ENCODE data around the gene USP15. TPM values are rescaled to one million over a fixed set of nuclear protein-coding genes. Genes with fewer than 3 reads are reported as not detected.

Gene USP15
- total and polyA plus RNA-seq, 12 donors, result 25.9 to 148 (median 64.9) TPM

GRCh38 chr12:62313727-62314380, 53.6 kb downstream of the USP15 start:
- Histone ChIP-seq H3K4me1 (replicated peaks in 1 of 2) (peaks cover 0 to 7% of the 10 kb centered on the region in 2 donors), H3K4me3 (no peak overlapping the region), H3K27me3 (no peaks in the 10 kb centered on the region), H3K36me3 (replicated peaks in 1 of 2) (no peaks in the 10 kb centered on the region), H3K9me3 (replicated peaks in 1 of 3) (no peaks in the 10 kb centered on the region), H3K27ac (no peak overlapping the region)
- 74 to 84% (median 82%) methylated on average over 2 of the region's 2 CpGs for WGBS, 4 donors
- DNase-seq, result no peak
- intact Hi-C loops (cut with DNase I), result no loop called here
- no peak for TF ChIP-seq POLR2A (IDR thresholded peaks at IDR 0.05)
- no peak for TF ChIP-seq CTCF (IDR thresholded peaks at IDR 0.05)

- intact Hi-C loops (cut with DNase I), result no loop called here
- TF ChIP-seq POLR2A (IDR thresholded peaks at IDR 0.05), result no peak
- no peak for TF ChIP-seq CTCF (IDR thresholded peaks at IDR 0.05)
- H3K27me3 ChIP-seq, result no peaks in the 10 kb centered on the region
- H3K4me3 ChIP-seq, result no peak overlapping the region
- H3K4me1 ChIP-seq (replicated peaks in 1 of 2), result peaks cover 0 to 7% of the 10 kb centered on the region in 2 donors
- no peak overlapping the region for H3K27ac ChIP-seq
- H3K36me3 ChIP-seq (replicated peaks in 1 of 2), result peaks cover 0 to 7% of the 10 kb centered on the region in 2 donors
- H3K9me3 ChIP-seq (replicated peaks in 1 of 3), result no peaks in the 10 kb centered on the region
- no peak for DNase-seq
Measured at GRCh38 chr12:62317017-62317416, 56.8 kb downstream of the USP15 start.

GRCh38 chr12:62319058-62319457, 58.9 kb downstream of the USP15 start:
- Histone ChIP-seq H3K27ac (no peak overlapping the region), H3K4me3 (no peak overlapping the region), H3K27me3 (no peaks in the 10 kb centered on the region), H3K4me1 (replicated peaks in 1 of 2) (peaks cover 0 to 4% of the 10 kb centered on the region in 2 donors), H3K36me3 (replicated peaks in 1 of 2) (peaks cover 0 to 16% of the 10 kb centered on the region in 2 donors), H3K9me3 (replicated peaks in 1 of 3) (no peaks in the 10 kb centered on the region)
- 79 to 95% (median 87%) methylated on average over 2 of the region's 2 CpGs for WGBS, 4 donors
- intact Hi-C loops (cut with DNase I), result no loop called here
- TF ChIP-seq POLR2A (IDR thresholded peaks at IDR 0.05) (no peak), CTCF (IDR thresholded peaks at IDR 0.05) (no peak)
- DNase-seq, result no peak

- H3K27ac ChIP-seq, result no peak overlapping the region
- no peak overlapping the region for H3K4me3 ChIP-seq
- no peak for DNase-seq
- H3K27me3 ChIP-seq, result no peaks in the 10 kb centered on the region
- no peak for TF ChIP-seq POLR2A (IDR thresholded peaks at IDR 0.05)
- TF ChIP-seq CTCF (IDR thresholded peaks at IDR 0.05), result no peak
- peaks cover 0 to 4% of the 10 kb centered on the region in 2 donors for H3K4me1 ChIP-seq (replicated peaks in 1 of 2)
- WGBS, 4 donors, result 90 to 98% (median 96%) methylated on average over 3 of the region's 3 CpGs
- H3K9me3 ChIP-seq (replicated peaks in 1 of 3), result no peaks in the 10 kb centered on the region
- H3K36me3 ChIP-seq (replicated peaks in 1 of 2), result peaks cover 0 to 16% of the 10 kb centered on the region in 2 donors
- intact Hi-C loops (cut with DNase I), result no loop called here
Measured at GRCh38 chr12:62320054-62320453, 59.9 kb downstream of the USP15 start.
